MG63 (cell line): Measurements from ENCODE around the gene CYP2R1. TPM values are rescaled to one million over a fixed set of nuclear protein-coding genes. Genes with fewer than 3 reads are reported as not detected.

ENCODE experiments used
- DNase-seq: peaks from one replicate; pipeline ENCODE4 v3.0.0-alpha.2; 2020
- H3K27me3 ChIP-seq: fragments of 250-450 bp; sonication (Bioruptor Pico); 2 replicates; pipeline ENCODE4 v1.5.1; 2020; ENCODE audit warnings: mild to moderate bottlenecking, moderate library complexity
- H3K36me3 ChIP-seq: fragments of 250-450 bp; sonication (Bioruptor Pico); 2 replicates; pipeline ENCODE4 v1.5.1; 2020; ENCODE audit warnings: mild to moderate bottlenecking, moderate library complexity
- H3K4me3 ChIP-seq: fragments of 250-450 bp; sonication (Bioruptor Pico); 2 replicates; pipeline ENCODE4 v1.5.1; 2020; ENCODE audit warnings: mild to moderate bottlenecking, moderate library complexity
- H3K9me3 ChIP-seq: fragments of 250-450 bp; sonication (Bioruptor Pico); 2 replicates; pipeline ENCODE4 v1.5.1; 2020; ENCODE audit warnings: mild to moderate bottlenecking, moderate library complexity
- total RNA-seq: library from RNA; depleted of rRNA; stranded (reverse); fragments of >200 nt; shearing (Covaris generic); gene quantifications from 2 replicates; pipeline ENCODE4 v1.2.3, GENCODE V29; 2014; ENCODE audit warnings: low replicate concordance; rRNA removed

Gene CYP2R1
- total RNA-seq, 1 experiment from 2014 or later = 5.5 TPM

- DNase-seq = no peak
- Histone ChIP-seq H3K9me3 (no peaks in the 10 kb centered on the region), H3K27me3 (no peaks in the 10 kb centered on the region; the same call in 1 of the 2 replicates), H3K36me3 (no peaks in the 10 kb centered on the region), H3K4me3 (no peak overlapping the region)
These were observed 31.5 kb downstream of the CYP2R1 start for GRCh38 chr11:14860511-14860910.

- Histone ChIP-seq H3K36me3 (no peaks in the 10 kb centered on the region), H3K9me3 (no peaks in the 10 kb centered on the region), H3K27me3 (no peaks in the 10 kb centered on the region; the same call in 1 of the 2 replicates), H3K4me3 (no peak overlapping the region)
- DNase-seq = no peak
These were observed 33.6 kb downstream of the CYP2R1 start for GRCh38 chr11:14858404-14858803.

- Histone ChIP-seq H3K9me3 (no peaks in the 10 kb centered on the region), H3K36me3 (no peaks in the 10 kb centered on the region), H3K4me3 (no peak overlapping the region), H3K27me3 (no peaks in the 10 kb centered on the region; the same call in 1 of the 2 replicates)
- DNase-seq = no peak
These were observed 34.4 kb downstream of the CYP2R1 start for GRCh38 chr11:14857621-14858020.

DNA sequence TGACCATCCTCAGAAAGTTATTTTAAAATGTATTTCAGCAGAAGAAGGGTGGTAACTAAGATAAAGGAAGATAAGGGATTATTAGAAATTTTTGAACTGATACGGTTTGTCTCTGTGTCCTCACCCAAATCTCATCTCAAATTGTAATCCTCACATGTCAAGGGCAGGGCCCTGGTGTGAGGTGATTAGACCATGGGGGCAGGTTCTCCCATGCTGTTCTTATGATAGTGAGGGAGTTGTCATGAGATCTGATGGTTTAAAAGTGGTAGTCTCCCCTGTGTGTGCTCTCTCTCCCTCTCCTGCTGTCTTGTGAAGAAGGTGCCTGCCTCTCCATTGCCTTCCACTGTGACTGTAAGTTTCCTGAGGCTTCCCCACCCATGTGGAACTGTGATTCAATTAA is 36.1 kb downstream of the CYP2R1 start:
- DNase-seq = no peak
- Histone ChIP-seq H3K27me3 (no peaks in the 10 kb centered on the region; the same call in 1 of the 2 replicates), H3K9me3 (no peaks in the 10 kb centered on the region), H3K4me3 (no peak overlapping the region), H3K36me3 (no peaks in the 10 kb centered on the region)

- Histone ChIP-seq H3K27me3 (no peaks in the 10 kb centered on the region; the same call in 1 of the 2 replicates), H3K9me3 (no peaks in the 10 kb centered on the region), H3K36me3 (no peaks in the 10 kb centered on the region), H3K4me3 (no peak overlapping the region)
- no peak for DNase-seq
These were observed 38.0 kb downstream of the CYP2R1 start for GRCh38 chr11:14854057-14854456.

DNA sequence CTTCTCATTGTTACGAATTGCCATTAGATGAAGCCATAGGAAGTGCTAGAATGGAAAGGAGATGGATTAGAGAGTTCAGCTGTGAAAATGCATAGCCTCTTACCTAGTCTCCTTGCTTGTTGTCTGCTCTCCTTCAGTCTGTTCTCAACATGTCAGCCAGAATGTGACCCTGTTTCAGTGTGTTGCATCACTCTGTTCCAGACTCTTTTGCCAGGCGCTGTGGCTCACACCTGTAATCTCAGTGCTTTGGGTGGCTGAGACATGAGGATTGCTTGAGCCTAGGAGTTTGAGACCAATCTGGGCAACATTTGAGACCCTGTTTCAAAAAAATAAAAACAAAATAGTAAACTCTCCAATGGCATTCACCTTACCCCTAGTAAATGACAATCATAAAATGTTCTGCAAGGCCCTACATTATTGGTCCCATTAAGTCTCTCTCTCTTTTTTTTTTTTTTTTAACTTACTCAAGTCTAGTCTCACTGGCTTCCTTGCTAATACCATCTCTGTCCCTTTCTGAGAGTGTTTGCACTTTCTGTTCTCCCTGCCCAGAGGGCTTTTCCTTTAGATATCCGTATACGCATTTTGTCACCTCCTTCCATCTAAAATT is 39.4 kb downstream of the CYP2R1 start:
- H3K27me3 ChIP-seq = no peaks in the 10 kb centered on the region; the same call in 1 of the 2 replicates
- no peaks in the 10 kb centered on the region for H3K36me3 ChIP-seq
- no peaks in the 10 kb centered on the region for H3K9me3 ChIP-seq
- no peak for DNase-seq
- no peak overlapping the region for H3K4me3 ChIP-seq

GRCh38 chr11:14842002-14842401 is 50.0 kb downstream of the CYP2R1 start:
- Histone ChIP-seq H3K9me3 (no peaks in the 10 kb centered on the region), H3K4me3 (no peak overlapping the region), H3K27me3 (no peaks in the 10 kb centered on the region), H3K36me3 (no peaks in the 10 kb centered on the region)
- DNase-seq = no peak

- peak; percentile 41 for DNase-seq
- H3K4me3 ChIP-seq = no peak overlapping the region
- H3K9me3 ChIP-seq = no peaks in the 10 kb centered on the region
- no peaks in the 10 kb centered on the region for H3K36me3 ChIP-seq
- H3K27me3 ChIP-seq = no peaks in the 10 kb centered on the region
These were observed 56.2 kb downstream of the CYP2R1 start for GRCh38 chr11:14835496-14836492.

Other genes with a start within 250 kb of the CYP2R1 start
- not detected in 2 replicates for gene PDE3B, start 248.4 kb downstream of the CYP2R1 start, total RNA-seq
- gene CALCA, start 80.1 kb upstream of the CYP2R1 start, total RNA-seq = not detected in 2 replicates
- not detected in 2 replicates for gene CALCB, start 181.4 kb upstream of the CYP2R1 start, total RNA-seq
- gene INSC, start 222.7 kb upstream of the CYP2R1 start, total RNA-seq = 4.1 and 6.2 TPM in 2 replicates